NCI-H2196 (cell line): ENCODE data around the gene ANXA11.

Experiments
- DNase-seq: peaks from one replicate; lab custom pipeline; 2025; ENCODE audit not compliant: unreplicated experiment; lab: John Stamatoyannopoulos, UW

ANXA11 gene

GRCh38 chr10:80108576-80109239 lies 96.6 kb downstream of the ANXA11 start:
- no peak for DNase-seq

DNA sequence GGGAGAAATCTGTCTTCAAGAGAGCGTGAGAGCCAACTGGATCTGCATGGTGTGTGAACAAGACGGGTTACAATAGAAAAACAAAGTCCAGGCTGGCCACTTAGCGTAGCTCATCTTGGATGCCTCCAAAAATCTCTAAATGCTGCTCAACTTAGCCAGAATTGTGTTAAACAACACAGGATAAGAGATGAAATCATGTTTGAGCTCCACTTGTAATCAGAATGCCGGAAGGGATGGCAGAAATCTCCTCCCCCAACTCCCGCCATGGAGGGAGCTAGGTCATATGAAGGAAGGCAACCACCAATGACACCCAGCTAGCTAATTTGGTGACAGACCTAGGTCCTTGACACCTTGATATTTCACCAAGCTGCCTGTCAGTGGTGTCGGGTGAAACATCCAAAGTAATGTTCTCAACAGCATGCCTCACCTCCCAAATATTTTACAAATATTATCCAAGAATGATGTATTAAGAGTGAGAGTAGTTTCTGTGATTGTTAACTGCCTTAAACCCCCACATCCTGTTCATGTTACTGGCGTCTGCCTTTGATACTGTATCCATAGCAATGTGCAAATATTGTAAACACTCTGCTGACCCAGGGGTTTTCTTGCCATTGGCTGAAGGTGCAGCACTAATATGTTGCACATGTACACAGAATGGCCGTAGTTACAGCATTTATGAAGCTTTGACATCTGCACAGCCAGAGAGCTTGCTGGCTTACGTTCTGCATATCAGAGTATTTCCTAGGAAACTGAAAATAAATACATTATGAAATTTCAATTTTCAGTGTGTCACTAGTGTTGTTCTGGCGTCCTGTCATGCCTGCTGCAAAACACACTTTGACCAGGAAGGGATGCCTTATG lies 101.0 kb downstream of the ANXA11 start:
- DNase-seq, result no peak
